Stimulated activated naive CD4-positive, alpha-beta T cell (primary cell): ENCODE results near the gene SOX11.

ENCODE experiments used
- DNase-seq, 6 experiments: peaks; one replicate each; lab custom pipeline; 2025; lab: John Stamatoyannopoulos, UW

SOX11 gene

DNA sequence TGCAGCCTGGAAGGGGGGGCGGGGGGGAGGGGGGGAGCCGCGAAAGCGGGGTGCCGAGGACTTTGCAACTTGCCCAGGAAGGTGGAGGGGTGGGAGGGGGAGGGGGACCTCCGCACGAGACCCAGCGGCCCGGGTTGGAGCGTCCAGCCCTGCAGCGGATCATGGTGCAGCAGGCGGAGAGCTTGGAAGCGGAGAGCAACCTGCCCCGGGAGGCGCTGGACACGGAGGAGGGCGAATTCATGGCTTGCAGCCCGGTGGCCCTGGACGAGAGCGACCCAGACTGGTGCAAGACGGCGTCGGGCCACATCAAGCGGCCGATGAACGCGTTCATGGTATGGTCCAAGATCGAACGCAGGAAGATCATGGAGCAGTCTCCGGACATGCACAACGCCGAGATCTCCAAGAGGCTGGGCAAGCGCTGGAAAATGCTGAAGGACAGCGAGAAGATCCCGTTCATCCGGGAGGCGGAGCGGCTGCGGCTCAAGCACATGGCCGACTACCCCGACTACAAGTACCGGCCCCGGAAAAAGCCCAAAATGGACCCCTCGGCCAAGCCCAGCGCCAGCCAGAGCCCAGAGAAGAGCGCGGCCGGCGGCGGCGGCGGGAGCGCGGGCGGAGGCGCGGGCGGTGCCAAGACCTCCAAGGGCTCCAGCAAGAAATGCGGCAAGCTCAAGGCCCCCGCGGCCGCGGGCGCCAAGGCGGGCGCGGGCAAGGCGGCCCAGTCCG, 540 bp downstream of the SOX11 start:
- no peak for DNase-seq

GRCh38 chr2:5693287-5694201, 1.4 kb downstream of the SOX11 start:
- DNase-seq, result no peak

DNA sequence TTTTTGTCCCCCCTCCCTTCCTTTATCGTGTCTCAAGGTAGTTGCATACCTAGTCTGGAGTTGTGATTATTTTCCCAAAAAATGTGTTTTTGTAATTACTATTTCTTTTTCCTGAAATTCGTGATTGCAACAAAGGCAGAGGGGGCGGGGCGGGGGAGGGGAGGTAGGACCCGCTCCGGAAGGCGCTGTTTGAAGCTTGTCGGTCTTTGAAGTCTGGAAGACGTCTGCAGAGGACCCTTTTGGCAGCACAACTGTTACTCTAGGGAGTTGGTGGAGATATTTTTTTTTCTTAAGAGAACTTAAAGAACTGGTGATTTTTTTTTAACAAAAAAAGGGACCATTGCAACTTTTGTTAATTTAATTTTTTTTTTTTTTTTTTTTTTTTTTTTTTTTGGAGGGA, 2.1 kb downstream of the SOX11 start:
- DNase-seq, result no peak

DNA sequence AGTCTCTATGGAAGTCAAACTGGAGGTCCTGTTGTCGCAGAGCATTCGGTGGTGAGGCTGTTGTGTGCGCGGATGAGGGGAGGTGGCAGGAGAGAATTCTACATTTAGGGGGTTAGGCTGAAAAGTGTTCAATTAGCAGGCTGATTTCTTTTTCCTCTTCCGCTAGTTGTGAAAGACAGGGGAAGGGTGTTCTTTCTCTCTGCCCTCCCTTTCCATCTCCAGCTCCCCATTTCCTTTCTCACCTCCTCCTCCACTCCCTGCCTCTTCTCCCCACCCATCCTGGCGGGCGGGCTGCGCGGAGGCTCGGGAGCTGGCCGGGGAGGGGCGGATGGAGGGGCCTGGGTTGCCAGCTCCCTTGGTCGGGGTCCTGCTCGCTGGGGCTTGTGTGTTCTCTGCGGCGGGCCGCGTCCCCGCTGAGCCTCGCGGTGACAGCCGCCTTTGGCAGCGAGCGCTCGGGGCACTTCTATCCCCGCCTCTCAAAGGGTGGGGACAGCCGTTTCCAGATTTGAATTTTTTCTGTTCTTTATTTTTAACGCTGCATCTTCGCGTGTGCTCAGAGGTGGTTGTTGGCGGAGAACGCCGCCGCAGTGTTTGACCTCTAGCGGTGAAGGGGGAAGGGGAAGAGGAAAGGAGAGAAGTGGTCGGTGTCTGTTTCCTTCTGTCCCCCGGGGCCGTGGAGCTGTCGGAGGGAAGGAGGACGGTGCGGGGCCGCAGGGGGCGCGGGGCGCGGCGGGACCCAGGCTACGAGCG, 3.6 kb downstream of the SOX11 start:
- DNase-seq, result no peak

GRCh38 chr2:5696404-5696944, 4.3 kb downstream of the SOX11 start:
- DNase-seq, result no peak

DNA sequence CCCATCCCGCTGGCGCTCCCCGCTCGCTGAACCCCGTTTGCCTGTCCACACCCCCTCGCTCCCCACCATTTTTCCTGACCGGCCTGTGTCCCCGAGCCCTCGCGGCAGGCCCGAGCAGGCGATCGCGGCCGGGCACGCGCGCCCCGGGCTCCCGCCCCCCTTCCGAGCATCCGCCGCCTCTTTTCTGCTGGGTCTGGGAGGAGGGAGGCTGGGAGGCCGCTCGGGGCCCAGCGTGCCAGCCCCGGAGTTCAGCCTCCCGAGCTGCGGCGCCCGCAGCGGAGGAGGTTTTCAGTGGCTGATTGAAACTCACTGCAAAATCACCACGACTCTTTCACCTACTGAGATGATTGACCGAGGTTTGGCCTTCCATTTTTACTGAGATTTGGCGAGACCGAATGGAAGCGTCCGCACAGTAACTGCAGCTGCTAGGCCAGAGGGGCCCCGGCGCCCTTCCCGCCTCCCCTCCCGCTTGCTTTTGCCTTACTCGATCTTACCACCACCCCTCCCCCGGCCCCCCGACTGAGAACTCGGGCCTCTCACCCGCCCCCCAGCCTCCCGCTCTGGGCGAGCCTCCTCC, 4.8 kb downstream of the SOX11 start:
- DNase-seq, result no peak

- DNase-seq, result no peak
Observed at GRCh38 chr2:5697562-5697961, 5.4 kb downstream of the SOX11 start.

GRCh38 chr2:5698134-5698533, 6.0 kb downstream of the SOX11 start:
- DNase-seq, result no peak

DNA sequence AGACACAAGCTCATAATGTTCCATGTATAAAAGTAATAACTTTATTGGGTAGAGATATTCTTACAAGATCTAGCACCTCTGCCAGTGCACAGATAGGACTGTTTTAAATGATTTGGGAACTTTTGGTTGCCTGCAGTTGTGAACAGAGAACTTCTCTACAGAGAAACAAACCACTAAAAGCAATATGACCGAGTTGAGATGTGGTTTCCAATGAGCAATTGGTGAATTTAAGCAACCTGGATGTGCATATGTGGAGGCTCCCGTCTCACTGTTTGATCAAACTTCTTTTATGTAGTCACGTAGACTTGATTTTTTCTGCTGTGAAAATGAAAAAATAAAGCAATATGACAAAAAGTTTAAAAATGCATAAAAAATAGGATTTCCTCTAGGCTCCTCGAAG, 7.8 kb downstream of the SOX11 start:
- DNase-seq, result no peak

DNA sequence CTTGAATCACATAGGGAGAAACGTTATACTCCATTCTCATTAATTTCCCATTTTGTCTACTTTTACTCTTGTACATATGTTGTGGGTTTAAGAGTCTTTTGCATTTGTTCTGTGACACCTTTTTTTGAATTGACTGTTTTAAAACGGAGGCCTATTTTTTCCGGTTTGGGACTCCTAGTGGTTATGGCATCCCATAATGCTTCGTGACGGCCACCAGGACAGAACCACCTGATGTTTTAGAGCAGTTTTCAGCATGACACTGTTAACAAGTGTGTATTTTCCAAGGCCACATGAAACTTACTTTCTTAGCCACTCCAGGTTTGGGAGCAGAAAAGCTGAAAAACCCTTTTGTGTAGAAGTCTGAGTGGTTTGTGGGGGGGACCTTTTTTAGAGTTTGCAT, 8.4 kb downstream of the SOX11 start:
- DNase-seq, result no peak

DNA sequence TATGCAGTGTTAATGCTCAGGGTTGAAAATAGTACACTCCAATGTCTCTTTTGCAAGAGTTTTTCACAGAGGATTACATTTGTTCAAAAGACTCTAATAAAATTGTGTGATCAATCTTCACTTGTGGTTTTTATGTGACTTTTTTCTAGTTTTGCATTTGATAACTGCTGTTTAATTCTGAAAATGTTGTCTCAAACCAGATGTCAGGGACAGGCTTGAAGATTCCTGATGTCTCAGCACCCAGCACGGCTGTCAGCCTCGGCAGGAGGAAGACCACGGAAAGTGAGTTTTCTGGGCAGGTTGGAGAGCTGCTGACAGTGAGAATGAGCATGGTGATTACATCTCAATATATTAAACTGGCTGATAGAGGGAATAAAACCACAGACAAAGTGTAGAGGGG, 9.1 kb downstream of the SOX11 start:
- no peak for DNase-seq

GRCh38 chr2:5703166-5703565, 11.0 kb downstream of the SOX11 start:
- DNase-seq, result no peak

- DNase-seq, result no peak
Observed at GRCh38 chr2:5705490-5705889, 13.3 kb downstream of the SOX11 start.

- DNase-seq, result no peak
Observed at GRCh38 chr2:5706717-5707455, 14.7 kb downstream of the SOX11 start.

DNA sequence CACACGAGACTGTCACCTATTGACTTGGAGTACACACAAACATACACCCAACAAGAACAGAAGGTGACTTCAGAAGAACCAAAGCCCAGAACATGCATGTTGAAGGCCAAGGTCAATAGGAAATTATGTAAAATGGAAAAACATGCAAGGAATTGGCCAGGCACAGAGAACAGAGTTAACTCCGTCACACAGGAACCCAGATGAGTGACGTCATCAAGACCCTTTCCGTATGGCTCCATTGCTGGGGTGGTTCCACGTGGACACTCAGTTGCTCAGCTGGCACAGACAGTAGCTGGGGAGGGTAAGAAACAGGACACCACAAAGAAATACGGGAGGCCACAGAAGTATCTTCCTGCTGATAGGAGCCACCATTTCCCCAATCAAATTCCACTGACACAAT, 18.4 kb downstream of the SOX11 start:
- no peak for DNase-seq

GRCh38 chr2:5713101-5713500, 20.9 kb downstream of the SOX11 start:
- DNase-seq, result no peak

- no peak for DNase-seq
Observed at GRCh38 chr2:5719629-5720334, 27.6 kb downstream of the SOX11 start.

DNA sequence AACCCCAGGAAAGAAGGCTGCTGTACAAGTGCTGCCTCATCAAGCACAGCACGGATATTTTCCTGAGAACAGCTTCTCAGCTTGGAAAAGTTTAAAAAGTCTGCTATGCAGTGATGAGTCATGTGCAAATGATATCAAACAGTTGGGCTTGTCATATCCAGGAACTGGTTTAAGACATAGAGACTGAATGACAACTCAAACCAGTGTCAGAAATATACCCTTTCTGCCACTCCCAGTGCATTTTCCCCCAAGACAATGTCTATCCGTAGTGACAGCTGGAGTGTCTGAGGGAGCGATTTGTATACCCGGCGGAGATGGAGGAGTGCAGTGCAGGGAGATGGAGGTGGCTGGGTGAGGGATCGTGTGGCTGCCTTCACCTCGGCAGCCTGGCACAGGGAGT, 28.2 kb downstream of the SOX11 start:
- no peak for DNase-seq

GRCh38 chr2:5722236-5722635, 30.1 kb downstream of the SOX11 start:
- DNase-seq, result no peak
